ENCODE data around the gene MN1.

- no peak for TF ChIP-seq CTCF (IDR thresholded peaks at IDR 0.05; ENCODE audit: low read depth, low read length, poor library complexity, severe bottlenecking)
- no peak for TF ChIP-seq EZH2phosphoT487 (IDR thresholded peaks at IDR 0.05; ENCODE audit: borderline replicate concordance, low read length)
Measured at GRCh38 chr22:27777128-27777527, 24.4 kb downstream of the MN1 start.

All from DOHH2 (cell line).